Dedifferentiated amniotic fluid mesenchymal stem cell (primary cell): ENCODE measurements around the gene ETFB.

ENCODE experiments used
- DNase-seq: peaks from one replicate; pipeline ENCODE4 v3.0.0-alpha.2; 2016; ENCODE audit errors: extremely low spot score

The ETFB gene

DNA sequence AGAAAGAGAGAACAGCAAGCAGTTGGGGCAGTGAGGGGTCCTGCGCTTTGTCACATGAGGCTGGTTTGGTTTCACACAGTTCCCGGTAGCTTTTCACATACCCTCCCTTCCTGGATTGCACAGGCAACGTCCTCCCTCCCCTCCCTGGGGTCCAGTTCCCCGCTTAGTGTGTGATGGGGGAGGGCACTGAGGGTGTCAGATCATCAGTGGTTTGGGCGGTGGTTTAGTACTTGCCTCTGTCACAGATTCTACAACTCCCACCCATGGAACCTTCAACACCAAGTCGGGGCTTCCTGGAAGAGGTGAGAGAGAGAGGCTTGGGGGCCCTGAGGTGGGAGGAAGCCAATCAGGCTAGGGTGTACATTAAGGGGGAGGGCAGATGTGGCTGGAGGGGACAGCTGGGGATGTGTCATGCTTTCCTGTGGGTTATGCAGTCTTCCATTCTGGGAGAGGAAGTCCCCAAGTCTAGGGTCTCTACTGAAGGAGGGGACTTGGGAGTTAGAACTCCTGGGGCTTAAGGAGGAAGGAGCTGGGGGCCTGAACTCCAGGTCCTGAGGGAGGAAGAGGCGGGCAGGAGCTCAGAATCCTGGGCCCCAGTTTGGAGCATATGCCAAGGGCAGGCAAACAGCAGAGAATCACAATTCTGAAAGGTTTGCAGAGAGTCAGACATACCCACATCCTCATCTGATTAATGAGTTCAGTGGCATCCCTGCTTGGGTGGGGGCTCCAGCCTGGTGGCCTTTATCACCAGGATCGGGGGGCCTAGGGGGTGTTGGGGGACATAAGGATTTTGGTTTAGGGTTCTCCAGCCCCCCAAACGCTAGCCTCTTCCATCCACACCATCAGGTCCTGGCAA, 6.7 kb upstream of the ETFB start, which contains the start of gene NKG7:
NKG7 (minus strand) TSS at position 6 of the 856 bp plus-strand sequence. CDS start 119 bp downstream, outside the sequence.
- no peak for DNase-seq

DNA sequence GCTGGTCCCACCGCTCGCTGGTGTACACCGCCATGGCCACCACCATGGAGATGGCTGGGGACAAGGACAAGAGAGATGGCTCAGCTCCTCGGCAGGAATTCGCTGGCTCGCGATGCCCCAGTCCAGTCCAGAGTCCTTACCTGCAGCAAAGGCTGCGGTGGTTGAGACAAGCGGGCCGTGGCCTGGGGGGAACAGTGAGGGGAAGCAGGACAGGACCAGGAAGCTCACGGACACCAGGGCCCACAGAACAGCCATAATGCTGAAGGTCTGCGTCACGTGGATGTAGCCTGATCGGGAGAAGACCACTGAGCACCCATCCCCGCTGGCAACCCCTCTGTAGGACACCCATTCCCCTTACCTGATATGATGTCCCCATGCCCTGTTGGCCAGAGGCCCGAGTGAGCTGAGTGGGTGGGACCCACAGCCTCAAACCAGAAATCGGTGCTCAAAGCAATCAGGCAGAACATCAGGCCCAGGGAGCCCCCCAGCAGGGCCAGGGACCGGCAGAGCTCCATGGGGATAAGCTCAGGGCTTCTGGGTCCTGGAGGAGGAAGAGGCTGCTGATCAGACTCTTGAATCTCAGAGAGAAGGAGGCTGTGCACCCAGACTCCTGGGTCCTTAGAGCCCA, 5.9 kb upstream of the ETFB start:
- no peak for DNase-seq

GRCh38 chr19:51371186-51371690, 5.0 kb upstream of the ETFB start:
- DNase-seq = no peak

DNA sequence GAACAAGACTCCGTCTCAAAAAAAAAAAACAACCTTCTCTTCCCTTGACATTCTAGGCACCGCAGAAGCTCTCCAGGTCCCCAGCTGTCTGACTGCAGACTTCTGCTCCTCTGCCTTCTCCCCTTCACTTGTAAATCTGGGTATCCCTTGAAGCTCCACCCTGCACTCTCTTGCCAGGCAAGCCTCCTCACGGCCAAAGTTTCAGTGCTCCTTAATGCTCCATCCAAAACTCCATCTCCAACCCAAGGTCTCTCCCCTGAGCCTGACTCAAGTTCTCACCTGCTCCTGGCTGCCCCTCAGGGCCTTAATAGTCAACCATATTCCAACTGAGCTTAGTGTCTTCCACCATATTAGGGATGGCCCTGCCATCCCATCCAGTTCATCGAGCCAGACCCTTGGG, 4.0 kb upstream of the ETFB start:
- no peak for DNase-seq

DNA sequence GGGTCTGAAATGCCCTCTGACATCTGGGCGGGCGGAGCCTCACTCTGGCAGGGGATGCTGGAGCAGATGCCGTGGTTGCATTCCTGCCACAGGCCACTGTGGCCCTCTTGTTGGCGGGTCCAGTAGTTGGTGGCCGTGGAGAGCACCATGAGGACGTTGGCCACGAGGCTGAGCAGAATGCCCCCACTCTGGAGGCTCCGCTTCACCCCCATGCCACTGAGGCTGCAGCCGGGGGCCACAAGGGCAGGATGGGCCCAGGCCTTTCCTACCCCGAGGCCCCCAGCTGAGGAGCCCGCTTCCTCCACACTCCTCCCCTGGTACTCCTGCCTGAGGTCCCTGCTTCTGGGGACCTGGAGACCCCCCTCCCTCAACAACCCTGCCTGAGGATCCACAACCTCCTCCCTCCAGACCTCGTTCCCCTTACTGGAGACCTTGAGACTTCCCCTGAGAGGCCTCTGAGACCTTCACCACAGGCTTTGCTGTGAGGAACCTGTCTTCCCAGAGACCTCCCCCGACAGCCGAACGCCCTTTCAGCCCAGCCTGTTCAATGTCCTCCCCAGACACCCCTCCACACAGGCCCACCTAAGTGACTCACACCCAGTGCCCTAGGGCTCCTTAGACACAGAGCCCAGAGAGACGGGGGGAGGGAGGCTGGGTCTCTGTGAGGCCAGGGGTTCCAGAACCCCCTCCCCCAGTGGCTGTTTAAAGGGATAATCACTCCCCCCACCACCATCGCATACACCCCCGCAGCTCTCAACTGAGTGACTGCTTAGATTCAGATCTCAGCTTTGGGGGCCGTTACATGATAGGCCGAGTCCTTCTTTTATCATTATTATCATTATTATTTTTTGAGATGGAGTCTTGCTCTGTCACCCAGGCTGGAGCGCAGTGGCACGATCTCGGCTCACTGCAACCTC, 2.4 kb upstream of the ETFB start, which contains the start of gene CLDND2:
CLDND2 (minus strand) TSS at position 638 of the 917 bp plus-strand sequence; CDS start at position 212, 426 bp downstream.
- DNase-seq = no peak

GRCh38 chr19:51367565-51368365, 1.6 kb upstream of the ETFB start:
- DNase-seq = peak; percentile 98

DNA sequence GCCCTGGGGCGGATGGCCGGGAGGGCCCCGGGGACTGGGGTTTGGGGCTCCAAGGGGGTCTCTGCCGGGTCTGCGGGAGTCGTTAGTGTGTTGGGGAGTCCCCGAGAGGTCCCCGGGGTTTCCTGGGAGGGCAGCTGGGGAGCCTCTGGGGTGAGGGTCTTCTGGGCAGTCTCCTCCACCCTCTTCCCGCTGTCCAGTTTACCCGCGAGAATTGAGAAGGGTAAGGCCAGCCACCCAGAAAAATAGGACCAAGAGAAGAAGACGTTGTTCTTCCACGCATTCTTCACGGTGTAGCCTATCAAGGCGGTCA, 1.0 kb upstream of the ETFB start:
- DNase-seq = no peak

DNA sequence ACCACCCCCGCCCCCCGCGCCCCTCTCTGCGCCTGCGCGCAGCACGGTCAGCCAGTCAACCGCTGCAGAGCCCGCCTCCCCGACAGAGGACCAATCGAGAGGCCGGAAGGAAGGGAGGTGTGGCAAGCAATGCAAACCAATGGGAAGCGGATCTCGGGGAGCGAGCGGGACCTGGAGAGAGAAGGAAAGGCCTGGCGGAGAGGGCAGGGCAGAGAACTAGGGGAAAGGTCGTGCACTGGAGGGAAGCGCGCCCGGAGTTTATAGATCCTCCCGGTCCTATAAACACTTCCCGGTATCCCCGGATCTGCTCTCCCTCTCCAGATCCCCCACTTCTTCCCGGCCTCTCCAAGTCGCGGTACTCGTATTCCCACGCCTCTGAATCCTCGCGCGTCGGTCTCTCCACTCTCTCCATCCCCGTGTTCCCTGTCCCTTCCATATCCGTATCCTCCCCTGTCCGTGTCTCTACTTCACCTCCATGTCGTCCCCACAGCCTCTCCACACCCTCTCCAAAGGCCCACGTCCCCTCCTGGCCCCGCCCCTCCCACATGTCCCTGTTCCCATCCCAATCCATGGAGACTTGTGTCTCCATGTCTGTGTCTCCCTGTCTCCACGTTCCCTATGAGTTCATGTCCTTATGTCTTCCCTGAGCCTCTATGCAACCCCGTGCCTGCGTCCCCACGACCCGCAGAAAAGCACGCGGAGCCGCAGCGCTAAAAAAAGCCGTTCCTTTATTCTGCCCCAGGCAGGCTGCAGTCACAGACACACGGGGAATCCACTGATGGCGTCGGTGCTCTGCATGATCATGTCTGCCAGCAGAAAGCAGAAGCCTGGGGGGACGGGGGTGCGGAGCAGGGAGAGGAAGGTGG, 434 bp upstream of the ETFB start:
- peak; percentile 97 for DNase-seq

DNA sequence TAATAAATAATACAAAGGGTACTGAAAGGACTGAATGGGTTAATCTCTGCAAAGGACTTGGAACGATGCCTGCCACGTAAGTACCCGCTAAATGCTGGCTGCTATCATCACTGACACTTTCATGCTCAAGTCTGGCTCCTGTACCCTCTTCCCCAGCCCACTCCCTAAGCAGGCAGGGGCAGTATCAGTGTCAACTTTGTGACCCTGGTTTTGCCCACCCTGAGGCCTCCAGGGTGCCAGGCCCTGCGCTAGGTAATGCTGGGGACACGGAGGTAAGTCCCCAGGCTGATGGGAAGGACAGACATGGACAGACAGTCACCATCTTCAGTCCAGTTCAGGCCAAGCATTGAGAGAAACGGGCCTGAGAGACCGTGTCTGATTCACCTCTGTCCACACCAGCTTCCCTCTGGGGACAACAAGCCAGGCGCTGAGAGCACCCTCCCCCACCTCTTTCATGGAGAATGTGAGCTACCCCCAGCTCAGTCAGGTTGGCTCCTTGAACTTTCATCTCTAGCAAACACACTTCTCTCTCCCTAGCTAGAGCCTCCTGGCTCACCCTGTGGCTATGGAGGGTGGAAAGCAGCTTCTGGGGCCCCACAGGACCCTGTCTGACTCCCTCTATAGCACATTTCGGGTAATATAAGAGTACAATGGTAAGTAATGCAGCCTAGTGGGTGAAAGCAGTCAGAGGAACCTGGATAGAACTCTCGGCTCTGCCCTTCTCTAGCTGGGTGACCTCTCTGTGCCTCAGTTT, 800 bp downstream of the ETFB start:
- DNase-seq = peak; percentile 22

DNA sequence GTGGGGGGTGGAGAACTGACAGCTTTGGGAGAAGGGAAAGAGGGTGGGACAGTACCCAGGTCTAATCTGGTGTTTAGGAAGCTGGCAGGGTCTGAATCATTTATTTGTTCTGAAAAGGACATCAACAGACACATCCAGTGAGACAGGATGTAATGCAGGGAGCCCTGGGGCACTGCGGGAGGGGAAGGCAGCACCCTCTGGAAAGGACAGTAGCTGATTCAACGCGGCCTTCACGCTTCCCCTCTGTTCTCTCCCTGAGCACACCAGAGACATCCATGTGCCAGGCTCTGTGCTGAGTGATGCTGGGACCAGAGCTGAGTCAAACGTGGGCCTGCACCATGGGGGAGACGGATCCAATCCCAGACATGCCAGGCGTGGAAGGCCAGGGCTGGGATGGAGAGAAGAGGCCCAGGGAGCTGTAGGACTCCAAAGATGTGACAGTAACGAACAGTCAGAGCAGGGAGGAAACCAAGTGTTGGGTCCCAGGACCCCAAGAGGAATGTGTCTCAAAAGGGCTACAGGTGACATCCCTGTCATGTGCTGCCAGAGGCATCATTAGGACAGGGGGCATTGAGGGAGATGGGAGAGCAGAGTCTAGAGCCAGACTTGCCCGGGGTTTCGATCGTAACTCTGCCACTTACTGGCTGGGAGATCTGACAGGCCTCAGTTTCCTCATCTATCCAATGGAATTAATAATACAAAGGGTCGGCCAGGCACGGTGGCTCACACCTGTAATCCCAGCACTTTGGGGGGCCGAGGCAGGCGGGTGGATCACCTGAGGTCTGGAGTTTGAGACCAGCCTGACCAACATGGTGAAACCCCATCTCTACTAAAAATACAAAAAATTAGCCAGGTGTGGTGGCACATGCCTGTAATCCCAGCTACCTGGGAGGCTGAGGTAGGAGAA, 1.7 kb downstream of the ETFB start:
- no peak for DNase-seq

GRCh38 chr19:51361239-51361638, 4.9 kb downstream of the ETFB start:
- DNase-seq = no peak

DNA sequence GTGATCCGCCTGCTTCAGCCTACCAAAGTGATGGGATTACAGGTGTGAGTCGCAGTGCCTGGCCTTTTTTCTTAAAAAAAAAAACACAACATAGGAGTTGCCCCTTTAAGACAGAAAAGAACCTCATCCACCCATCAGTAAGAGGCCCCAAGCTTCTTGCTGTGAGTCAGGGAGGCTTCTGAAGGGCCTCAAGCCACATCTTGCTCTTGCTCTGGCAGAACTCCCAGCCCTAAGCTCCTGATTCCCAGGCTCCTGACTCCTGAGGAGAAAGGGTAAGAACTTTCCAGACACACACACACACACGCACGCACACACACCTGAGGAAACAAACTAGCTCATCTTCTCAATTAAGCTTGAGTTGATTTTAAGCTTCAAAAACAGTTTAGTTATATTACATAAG, 6.9 kb downstream of the ETFB start:
- peak; percentile 75 for DNase-seq

GRCh38 chr19:51357952-51358351, 8.2 kb downstream of the ETFB start:
- DNase-seq = no peak

GRCh38 chr19:51356159-51356801, 9.9 kb downstream of the ETFB start:
- DNase-seq = no peak

- DNase-seq = no peak
Measured at GRCh38 chr19:51354742-51355148, 11.4 kb downstream of the ETFB start.

GRCh38 chr19:51354103-51354741, 12.0 kb downstream of the ETFB start:
- no peak for DNase-seq

DNA sequence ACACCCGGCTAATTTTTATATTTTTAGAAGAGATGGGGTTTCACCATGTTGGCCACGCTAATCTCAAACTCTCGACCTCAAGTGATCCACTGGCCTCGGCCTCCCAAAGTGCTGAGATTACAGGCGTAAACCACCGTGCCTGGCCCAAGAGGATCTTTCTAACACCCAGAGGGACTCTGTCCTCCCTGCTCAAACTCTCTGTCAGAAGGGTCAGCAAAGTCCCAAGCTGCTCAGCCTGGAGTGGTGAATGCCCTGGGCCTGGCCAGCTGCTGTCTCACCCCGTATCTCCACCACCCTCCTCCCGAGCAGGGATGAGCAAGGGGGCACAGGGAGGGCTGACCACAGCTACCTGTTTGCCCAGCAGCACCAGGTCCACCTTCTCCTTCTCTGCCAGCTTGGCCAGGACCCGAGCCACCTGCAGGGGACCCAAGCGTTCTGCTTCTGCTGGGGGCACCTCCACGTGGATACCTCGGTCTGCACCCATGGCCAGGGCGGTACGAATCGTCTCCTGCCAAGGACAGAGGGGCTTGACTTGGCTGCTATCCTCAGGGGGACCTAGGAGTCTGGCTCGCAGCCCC, 13.3 kb downstream of the ETFB start:
- no peak for DNase-seq
